HepG2 (cell line): ENCODE results near the gene VAMP8. TPM values are rescaled to one million over a fixed set of nuclear protein-coding genes. Genes with fewer than 3 reads are reported as not detected.

Experiments used
- ATAC-seq: fragments of 200-7000 bp; cut with Tn5 transposase; 3 replicates; pipeline ENCODE4 v1.9.1; 2020; ENCODE audit warnings: mild to moderate bottlenecking, moderate library complexity
- BruUV-seq: library from RNA; stranded (reverse); fragments of 400-500 nt; replicated peaks from 2 replicates; lab custom pipeline; 2021; lab: Mats Ljungman, UMichigan
- CTCF ChIA-PET: fragments of 300-600 bp; formaldehyde crosslinking; extraction: SDS; loops from one replicate; lab custom pipeline; 2021; ENCODE audit warnings: low total read pairs, inconsistent platforms, low intra/inter-chr PET ratio; lab: Yijun Ruan, JAX
- POLR2A ChIA-PET: fragments of 350-600 bp; sonication (Branson Sonifier 250); formaldehyde crosslinking; loops from one replicate; lab custom pipeline; 2020; ENCODE audit warnings: antibody characterized with exemption, inconsistent platforms; lab: Yijun Ruan, JAX
- DNase-seq: peaks from one replicate; pipeline ENCODE4 v3.0.0-alpha.2; 2015; ENCODE audit warnings: low spot score
- FAIRE-seq: peaks from 3 replicates; lab custom pipeline; 2011; peaks lifted over from hg19 to GRCh38; lab: Jason Lieb, UNC
- H2AFZ ChIP-seq: one replicate; pipeline ENCODE4 v1.6.1; 2011; ENCODE audit warnings: low read length, inconsistent platforms
- H3K27ac ChIP-seq: fragments of 300-600 bp; 3 replicates; pipeline ENCODE4 v1.8.0; 2011; ENCODE audit warnings: mixed run types, mild to moderate bottlenecking, mixed read lengths, low read length, inconsistent platforms; ENCODE audit not compliant: insufficient read depth; ENCODE audit errors: extremely low read length
- H3K27me3 ChIP-seq, 2 experiments: fragments of 200-600 bp in 1 of 2; 2 replicates in 1 of 2; 3 replicates in 1 of 2; pipeline versions ENCODE4 v1.6.0 to v1.8.0; 2011; ENCODE audit warnings: low read length in 2 of 2, mild to moderate bottlenecking in 2 of 2, moderate library complexity in 2 of 2, inconsistent platforms in 1 of 2; ENCODE audit not compliant: insufficient read depth in 2 of 2, control insufficient read depth in 1 of 2
- H3K36me3 ChIP-seq, 2 experiments: fragments of 200-600 bp in 1 of 2; replicated peaks in 1 of 2; 2 replicates in 1 of 2; 3 replicates in 1 of 2; pipeline versions ENCODE4 v1.5.1 to v1.8.0; 2011; ENCODE audit warnings: low read length in 2 of 2, inconsistent platforms in 1 of 2; ENCODE audit not compliant: insufficient read depth in 2 of 2, control insufficient read depth in 1 of 2
- H3K4me1 ChIP-seq: 2 replicates; pipeline ENCODE4 v1.5.1; 2012; ENCODE audit warnings: low read length, inconsistent platforms; ENCODE audit not compliant: insufficient read depth
- H3K4me2 ChIP-seq: 2 replicates; pipeline ENCODE4 v1.6.0; 2011; ENCODE audit warnings: low read depth, low read length, inconsistent platforms
- H3K4me3 ChIP-seq, 3 experiments: fragments of 200-600 bp in 1 of 3; sonication (generic), shearing (Covaris generic) in 1 of 3; replicated peaks in 1 of 3; 2 replicates each; pipeline ENCODE4 v1.5.1; 2011 to 2016; ENCODE audit warnings: low read length in 3 of 3, inconsistent platforms in 2 of 3, low read depth in 2 of 3, mild to moderate bottlenecking in 2 of 3, control low read depth in 1 of 3, mixed read lengths in 1 of 3; ENCODE audit not compliant: insufficient read depth in 1 of 3
- H3K79me2 ChIP-seq: one replicate; pipeline ENCODE4 v1.6.1; 2011; ENCODE audit warnings: low read length, inconsistent platforms; ENCODE audit not compliant: insufficient read depth
- H3K9ac ChIP-seq: 2 replicates; pipeline ENCODE4 v1.6.0; 2011; ENCODE audit warnings: mild to moderate bottlenecking, low read depth, low read length, inconsistent platforms; ENCODE audit not compliant: insufficient read depth
- H3K9me3 ChIP-seq: 2 replicates; pipeline ENCODE4 v1.5.1; 2012; ENCODE audit warnings: mild to moderate bottlenecking, low read length
- H4K20me1 ChIP-seq: 2 replicates; pipeline ENCODE4 v1.6.0; 2011; ENCODE audit warnings: inconsistent platforms, mild to moderate bottlenecking, low read length, moderate library complexity; ENCODE audit not compliant: insufficient read depth
- AGO2 ChIP-seq: fragments of 200-400 bp; formaldehyde crosslinking; optimal IDR thresholded peaks from 2 replicates; pipeline ENCODE3; 2017; ENCODE audit warnings: mild to moderate bottlenecking, low read depth, low read length, moderate library complexity
- FOXA1 ChIP-seq, 2 experiments: fragments of 450-650 bp in 1 of 2; sonication (generic) in 1 of 2; formaldehyde crosslinking in 1 of 2; IDR thresholded peaks; 2 replicates each; pipeline versions ENCODE4 v1.4.0 to v1.6.1; 2016 to 2020; ENCODE audit warnings: missing genetic modification reagents in 1 of 2
- GATAD1 ChIP-seq: IDR thresholded peaks from 2 replicates; pipeline ENCODE4 v1.6.1; 2016; ENCODE audit warnings: missing genetic modification reagents, missing compliant biosample characterization
- MBD4 ChIP-seq: IDR thresholded peaks from 2 replicates; pipeline ENCODE4 v1.6.1; 2012; ENCODE audit warnings: low read length, inconsistent platforms, borderline replicate concordance
- MYPOP ChIP-seq: sonication (generic); formaldehyde crosslinking; IDR thresholded peaks from 2 replicates; pipeline ENCODE4 v1.8.1; 2023; ENCODE audit warnings: mild to moderate bottlenecking, moderate library complexity, missing genetic modification reagents
- NR2F1 ChIP-seq, 2 experiments: fragments of 450-650 bp in 1 of 2; formaldehyde crosslinking in 1 of 2; IDR thresholded peaks; 2 replicates each; pipeline versions ENCODE4 v1.5.0 to v1.6.1; 2016 to 2020; ENCODE audit warnings: mild to moderate bottlenecking in 1 of 2, missing compliant biosample characterization in 1 of 2, missing genetic modification reagents in 1 of 2, moderate library complexity in 1 of 2
- PAF1 ChIP-seq: IDR thresholded peaks from 2 replicates; pipeline ENCODE4 v1.6.1; 2016; ENCODE audit warnings: missing genetic modification reagents, missing compliant biosample characterization
- POGK ChIP-seq: sonication (generic); formaldehyde crosslinking; conservative IDR thresholded peaks from 2 replicates; pipeline ENCODE4 v1.8.0; 2022; ENCODE audit warnings: mild to moderate bottlenecking, moderate library complexity, missing genetic modification reagents
- POLR2A ChIP-seq, 2 experiments: IDR thresholded peaks; 2 replicates each; pipeline ENCODE4 v1.6.1; 2011; ENCODE audit warnings: low read depth in 2 of 2, low read length in 2 of 2, mild to moderate bottlenecking in 1 of 2, moderate library complexity in 1 of 2; ENCODE audit not compliant: insufficient read depth in 1 of 2
- POLR2AphosphoS5 ChIP-seq: IDR thresholded peaks from 2 replicates; pipeline ENCODE4 v1.6.1; 2012; ENCODE audit warnings: low read depth, low read length
- POLR2G ChIP-seq: fragments of 200-400 bp; formaldehyde crosslinking; IDR thresholded peaks from 2 replicates; pipeline ENCODE4 v1.6.1; 2018; ENCODE audit warnings: mild to moderate bottlenecking, low read depth, low read length, moderate library complexity
- RARA ChIP-seq: IDR thresholded peaks from 2 replicates; pipeline ENCODE4 v1.6.1; 2016; ENCODE audit warnings: missing genetic modification reagents, missing compliant biosample characterization
- RBFOX2 ChIP-seq: fragments of 200-400 bp; formaldehyde crosslinking; IDR thresholded peaks from 2 replicates; pipeline ENCODE4 v1.6.1; 2017; ENCODE audit warnings: low read depth, mild to moderate bottlenecking, low read length
- SALL2 ChIP-seq: sonication (generic); formaldehyde crosslinking; IDR thresholded peaks from 2 replicates; pipeline ENCODE4 v1.8.1; 2023; ENCODE audit warnings: mild to moderate bottlenecking, missing genetic modification reagents, inconsistent platforms
- SRSF4 ChIP-seq: fragments of 200-400 bp; formaldehyde crosslinking; IDR thresholded peaks from one replicate; pipeline ENCODE4 v1.6.1; 2018; ENCODE audit warnings: mild to moderate bottlenecking, low read depth, low read length, moderate library complexity; ENCODE audit not compliant: poor library complexity, severe bottlenecking
- ZNF30 ChIP-seq: sonication (generic); formaldehyde crosslinking; IDR thresholded peaks from 2 replicates; pipeline ENCODE4 v1.5.0; 2020; ENCODE audit warnings: mild to moderate bottlenecking, missing genetic modification reagents
- ZNF660 ChIP-seq: sonication (generic); formaldehyde crosslinking; IDR thresholded peaks from 2 replicates; pipeline ENCODE4 v1.5.1; 2020; ENCODE audit warnings: mild to moderate bottlenecking, low read depth, missing genetic modification reagents, borderline replicate concordance
- ZNF780A ChIP-seq: sonication (generic); formaldehyde crosslinking; IDR thresholded peaks from 2 replicates; pipeline ENCODE4 v1.8.0; 2022; ENCODE audit warnings: mild to moderate bottlenecking, missing genetic modification reagents, moderate library complexity
- WGBS: methylation state at CpG from one replicate; pipeline ENCODE4 v1.1.6; 2017; ENCODE audit warnings: low lambda C conversion rate; 5-methylcytosine and 5-hydroxymethylcytosine counted together
- in situ Hi-C: cut with HindIII; loops from 2 replicates; pipeline ENCODE4 v1.10.0; 2017; ENCODE audit warnings: low pct_unique_long_range_greater_than_20kb; ENCODE audit not compliant: extremely low pct_ligation_motif_present
- intact Hi-C: fragments of 100-400 bp; cut with micrococcal nuclease; formaldehyde crosslinking; loops from one replicate; pipeline ENCODE4 v1.10.0; 2022; ENCODE audit not compliant: unreplicated experiment
- polyA plus RNA-seq, 8 experiments: library from polyadenylated mRNA; depleted of rRNA in 3 of 8; stranded (reverse) in 7 of 8; unstranded in 1 of 8; fragments of >200 nt; fragmentation: Illumina TruSeq in 4 of 8; extraction: Trizol in 4 of 8; gene quantifications; 2 replicates each; pipeline versions ENCODE4 v1.2.1 to v1.2.3, GENCODE V29; 2011 to 2016; ENCODE audit warnings: low read depth in 4 of 8, missing spikeins in 1 of 8, mixed read lengths in 1 of 8; ENCODE audit not compliant: insufficient read depth in 1 of 8
- total RNA-seq, 5 experiments: library from RNA; depleted of rRNA; stranded (reverse); fragments of >200 nt; fragmentation: Illumina TruSeq; extraction: Trizol; gene quantifications; 2 replicates each; pipeline ENCODE4 v1.2.3, GENCODE V29; 2016; ENCODE audit warnings: low read depth in 1 of 5

Gene VAMP8
- total and polyA plus RNA-seq, 2 of the 13 experiments (the other 11 are each of a cell fraction or from before 2014, with no cell fraction given): 83.3 to 157 TPM

DNA sequence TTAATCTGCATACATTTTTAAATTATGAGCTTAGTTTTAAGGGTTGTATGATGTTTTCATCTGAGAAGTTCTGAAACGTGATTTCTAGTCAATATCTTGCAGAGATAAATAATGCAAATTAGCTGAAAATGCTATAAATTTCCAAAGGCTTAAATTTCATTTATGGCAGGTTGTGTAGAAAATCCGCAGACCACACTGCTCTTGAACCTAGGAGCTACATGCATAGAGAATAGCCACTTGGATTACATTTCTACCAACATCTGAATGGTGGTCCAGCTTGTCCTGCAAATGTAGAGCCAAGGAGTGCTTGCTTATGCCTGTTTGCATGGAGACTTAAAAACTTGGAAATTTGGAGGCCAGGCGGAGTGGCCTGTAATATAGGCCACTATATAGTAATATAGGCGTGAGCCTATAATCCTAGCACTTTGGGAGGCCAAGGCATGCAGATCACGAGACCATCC is 31.6 kb upstream of the VAMP8 start (continued):
- TF ChIP-seq GATAD1: no peak

GRCh38 chr2:85547089-85547858 is 30.1 kb upstream of the VAMP8 start:
- in situ Hi-C loops: no loop called here
- no peak for DNase-seq
- H4K20me1 ChIP-seq: peaks cover 23% of the 10 kb centered on the region
- H3K4me2 ChIP-seq: no peak overlapping the region
- H3K27ac ChIP-seq: no peak overlapping the region
- no peak overlapping the region for H3K4me3 ChIP-seq
- H3K27me3 ChIP-seq: no peaks in the 10 kb centered on the region
- intact Hi-C loops: no loop called here
- ChIA-PET CTCF (no interaction called here), POLR2A (interaction anchor here (0.6 to 20.8 kb wide), 13 partner anchors 6 to 182 kb away, joined by 3 to 645 read pairs (median 7); partner anchors contain the start of genes C2orf68, GGCX, MAT2A and RNF181)
- FAIRE-seq: no peak
- peaks cover 13% of the 10 kb centered on the region for H3K4me1 ChIP-seq
- peaks cover 6% of the 10 kb centered on the region for H3K79me2 ChIP-seq
- peaks cover 27 to 59% of the 10 kb centered on the region in 2 experiments for H3K36me3 ChIP-seq
- H2AFZ ChIP-seq: no peak overlapping the region
- BruUV-seq: TSS peak; percentile 1
- no peaks in the 10 kb centered on the region for H3K9me3 ChIP-seq
- TF ChIP-seq RBFOX2: peak; percentile 65
- no peak for TF ChIP-seq ZNF660 (CRISPR knock-in tag)
- peak; percentile 60; the same call in 1 of the 2 replicates for TF ChIP-seq PAF1 (CRISPR knock-in tag)
- no peak for TF ChIP-seq RARA (CRISPR knock-in tag)
- TF ChIP-seq POLR2A (IDR thresholded peaks at IDR 0.05; ENCODE audit: insufficient read depth in 1 of 2, low read depth in 2 of 2, low read length in 2 of 2): peak in 1 of 2 experiments; percentile 13; a peak in 2 of 4 replicates
- TF ChIP-seq ZNF780A (CRISPR knock-in tag): 0 out of 2 replicates have a peak, but pooled peaks have one; percentile 6
- TF ChIP-seq POGK (CRISPR knock-in tag): peak; percentile 34; the same call in 1 of the 2 replicates
- no peak for TF ChIP-seq ZNF30
- TF ChIP-seq FOXA1 (IDR thresholded peaks at IDR 0.05): 0 out of 2 replicates have a peak, but pooled peaks have one; percentile 2
- no peak for TF ChIP-seq FOXA1 (CRISPR knock-in tag; IDR thresholded peaks at IDR 0.05)
- peak; percentile 68 for TF ChIP-seq SRSF4
- TF ChIP-seq POLR2G: peak; percentile 63
- peak; percentile 81 for TF ChIP-seq AGO2
- TF ChIP-seq MBD4: no peak
- 0 out of 4 replicates have a peak, but pooled peaks of 1 of the 2 experiments have one; percentile 3 for TF ChIP-seq NR2F1 (CRISPR knock-in tag; IDR thresholded peaks at IDR 0.05)
- 0 out of 2 replicates have a peak, but pooled peaks have one; percentile 5 for TF ChIP-seq MYPOP (CRISPR knock-in tag)
- TF ChIP-seq POLR2AphosphoS5: peak; percentile 51; the same call in 1 of the 2 replicates
- TF ChIP-seq SALL2: no peak
- WGBS: 95% methylated on average over 1 of the region's 1 CpG
- peak; percentile 8 for ATAC-seq
- no peak overlapping the region for H3K9ac ChIP-seq
